Calu3 (cell line): Measurements from ENCODE around the gene RAG2. TPM values are rescaled to one million over a fixed set of nuclear protein-coding genes. Genes with fewer than 3 reads are reported as not detected.
A peak's percentile ranks its signal among the peaks of the same experiment; 100 is the strongest.

Experiments
- BruUV-seq: library from RNA; stranded (reverse); fragments of 400-500 nt; replicated peaks from 2 replicates; lab custom pipeline; 2021; lab: Mats Ljungman, UMichigan
- CTCF ChIA-PET: fragments of 300-600 bp; sonication (Branson Sonifier 250); formaldehyde crosslinking; loops from one replicate; lab custom pipeline; 2022; ENCODE audit warnings: antibody characterized with exemption; lab: Charles Lee
- DNase-seq: peaks from one replicate; pipeline ENCODE4 v3.0.0; 2022
- H3K27ac Mint-ChIP-seq: one replicate; pipeline ENCODE4 v1.8.0; 2022; ENCODE audit warnings: mixed read lengths; ENCODE audit not compliant: unreplicated experiment
- H3K27me3 Mint-ChIP-seq: one replicate; pipeline ENCODE4 v1.8.0; 2022; ENCODE audit warnings: mixed read lengths; ENCODE audit not compliant: unreplicated experiment
- H3K36me3 Mint-ChIP-seq: one replicate; pipeline ENCODE4 v1.8.0; 2022; ENCODE audit warnings: mild to moderate bottlenecking, moderate library complexity, mixed read lengths; ENCODE audit not compliant: insufficient read depth, unreplicated experiment
- H3K4me1 Mint-ChIP-seq: one replicate; pipeline ENCODE4 v1.8.0; 2022; ENCODE audit warnings: mild to moderate bottlenecking, low read depth, mixed read lengths; ENCODE audit not compliant: unreplicated experiment
- H3K4me3 Mint-ChIP-seq: one replicate; pipeline ENCODE4 v1.8.0; 2022; ENCODE audit warnings: mild to moderate bottlenecking, low read depth, moderate library complexity, mixed read lengths; ENCODE audit not compliant: unreplicated experiment
- H3K9me3 Mint-ChIP-seq: one replicate; pipeline ENCODE4 v1.8.0; 2022; ENCODE audit warnings: low read depth, mixed read lengths; ENCODE audit not compliant: unreplicated experiment
- intact Hi-C: fragments of 100-400 bp; cut with micrococcal nuclease; formaldehyde crosslinking; loops from one replicate; pipeline ENCODE4 v1.10.0; 2022; ENCODE audit not compliant: unreplicated experiment
- total RNA-seq: library from RNA; stranded (reverse); gene quantifications from 2 replicates; pipeline ENCODE4 v1.2.3, GENCODE V29; 2022
- TF ChIP-seq, protein P1 (sequence below): fragments of 200-600 bp; IDR thresholded peaks from one replicate; pipeline ENCODE4 v1.8.0; 2022; ENCODE audit warnings: antibody characterized with exemption; ENCODE audit not compliant: unreplicated experiment

The RAG2 gene
- total RNA-seq, 1 experiment from 2014 or later = not detected

DNA sequence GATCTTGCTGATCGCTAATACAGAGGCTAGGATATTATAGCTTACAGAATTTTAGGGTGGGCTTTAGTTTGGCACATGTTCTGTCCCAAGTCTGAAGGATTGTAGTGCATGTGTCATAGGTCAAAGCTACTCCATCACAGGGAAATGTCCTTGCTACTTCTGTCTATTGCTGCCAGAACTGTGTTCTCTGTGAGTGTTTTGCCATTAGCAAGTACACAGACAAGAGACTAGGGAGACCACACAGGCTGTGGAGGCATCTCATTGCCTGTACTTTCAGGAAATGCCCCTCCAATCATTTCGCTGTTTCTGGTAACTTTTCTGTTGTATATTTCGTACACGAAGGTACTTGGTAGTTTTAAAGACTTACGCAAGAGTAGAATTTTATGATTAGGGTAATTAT, 25.5 kb upstream of the RAG2 start:
- TF ChIP-seq, protein P1, sequence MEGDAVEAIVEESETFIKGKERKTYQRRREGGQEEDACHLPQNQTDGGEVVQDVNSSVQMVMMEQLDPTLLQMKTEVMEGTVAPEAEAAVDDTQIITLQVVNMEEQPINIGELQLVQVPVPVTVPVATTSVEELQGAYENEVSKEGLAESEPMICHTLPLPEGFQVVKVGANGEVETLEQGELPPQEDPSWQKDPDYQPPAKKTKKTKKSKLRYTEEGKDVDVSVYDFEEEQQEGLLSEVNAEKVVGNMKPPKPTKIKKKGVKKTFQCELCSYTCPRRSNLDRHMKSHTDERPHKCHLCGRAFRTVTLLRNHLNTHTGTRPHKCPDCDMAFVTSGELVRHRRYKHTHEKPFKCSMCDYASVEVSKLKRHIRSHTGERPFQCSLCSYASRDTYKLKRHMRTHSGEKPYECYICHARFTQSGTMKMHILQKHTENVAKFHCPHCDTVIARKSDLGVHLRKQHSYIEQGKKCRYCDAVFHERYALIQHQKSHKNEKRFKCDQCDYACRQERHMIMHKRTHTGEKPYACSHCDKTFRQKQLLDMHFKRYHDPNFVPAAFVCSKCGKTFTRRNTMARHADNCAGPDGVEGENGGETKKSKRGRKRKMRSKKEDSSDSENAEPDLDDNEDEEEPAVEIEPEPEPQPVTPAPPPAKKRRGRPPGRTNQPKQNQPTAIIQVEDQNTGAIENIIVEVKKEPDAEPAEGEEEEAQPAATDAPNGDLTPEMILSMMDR = no peak
- Mint-ChIP-seq H3K4me1 (no peaks in the 10 kb centered on the region), H3K9me3 (no peaks in the 10 kb centered on the region), H3K36me3 (no peaks in the 10 kb centered on the region), H3K27ac (no peak overlapping the region), H3K27me3 (no peaks in the 10 kb centered on the region), H3K4me3 (no peak overlapping the region)
- BruUV-seq = no TSS peak
- intact Hi-C loops = no loop called here
- CTCF ChIA-PET = no interaction called here
- DNase-seq = no peak

DNA sequence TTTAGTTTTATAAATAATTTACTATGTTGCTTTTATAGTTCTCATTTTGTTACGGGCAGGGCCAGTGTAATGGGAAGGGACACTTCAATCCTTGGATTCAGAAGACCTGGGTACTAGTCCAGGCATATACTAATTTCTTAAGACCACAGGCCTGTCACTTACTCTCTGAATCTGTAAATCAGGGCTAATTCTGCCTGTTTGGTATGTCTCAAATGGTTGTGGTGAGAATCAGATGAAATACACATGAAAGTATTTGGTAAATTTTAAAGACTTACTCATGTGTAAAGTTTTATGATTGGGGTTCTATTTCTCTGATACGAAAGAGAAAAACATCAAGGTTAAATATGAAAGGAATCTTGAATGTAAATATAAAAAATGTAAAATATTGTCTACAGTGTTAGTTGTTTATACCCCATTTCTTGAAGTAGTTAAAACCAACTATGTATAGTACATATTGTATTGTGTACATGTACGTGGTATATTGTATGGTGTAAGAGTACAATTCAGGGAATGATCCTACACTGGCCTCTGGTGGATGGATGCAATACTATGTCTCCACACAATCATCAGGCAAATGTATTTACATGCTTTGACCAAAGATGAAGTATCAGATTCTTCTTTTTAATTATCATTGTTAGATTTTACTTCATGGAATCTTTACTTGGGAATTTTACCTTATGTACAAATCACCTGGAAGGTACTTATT, 24.5 kb upstream of the RAG2 start:
- Mint-ChIP-seq H3K4me3 (no peak overlapping the region), H3K36me3 (no peaks in the 10 kb centered on the region), H3K9me3 (no peaks in the 10 kb centered on the region), H3K27me3 (no peaks in the 10 kb centered on the region), H3K4me1 (no peaks in the 10 kb centered on the region), H3K27ac (no peak overlapping the region)
- intact Hi-C loops = loop anchor here (1.0 kb wide), 1 partner anchor 58 kb away; no protein-coding TSS in a partner anchor
- BruUV-seq = no TSS peak
- TF ChIP-seq, protein P1 = no peak
- DNase-seq = peak; percentile 6
- CTCF ChIA-PET = no interaction called here

DNA sequence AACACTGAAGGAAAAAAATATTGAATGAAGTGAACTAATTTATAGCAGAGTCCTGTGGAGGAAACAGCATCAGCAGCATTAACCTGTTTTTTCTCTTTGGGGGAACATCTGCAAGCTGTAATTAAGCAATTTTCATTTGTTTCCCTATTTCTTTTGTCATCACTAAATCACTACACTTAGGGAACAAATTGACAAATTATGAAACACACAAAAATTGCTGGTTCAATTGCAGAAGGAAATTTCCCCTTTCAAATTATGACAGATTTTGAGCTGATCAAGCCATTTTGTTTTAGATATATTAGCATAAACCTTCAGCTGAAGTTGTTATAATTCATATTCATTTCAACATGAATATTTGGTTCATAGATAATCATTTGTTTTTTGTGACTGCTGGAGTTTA, 22.2 kb upstream of the RAG2 start:
- H3K27me3 Mint-ChIP-seq = no peaks in the 10 kb centered on the region
- no TSS peak for BruUV-seq
- DNase-seq = no peak
- H3K4me3 Mint-ChIP-seq = no peak overlapping the region
- TF ChIP-seq, protein P1 = no peak
- no peaks in the 10 kb centered on the region for H3K36me3 Mint-ChIP-seq
- H3K27ac Mint-ChIP-seq = no peak overlapping the region
- CTCF ChIA-PET = no interaction called here
- no peaks in the 10 kb centered on the region for H3K4me1 Mint-ChIP-seq
- intact Hi-C loops = no loop called here
- H3K9me3 Mint-ChIP-seq = no peaks in the 10 kb centered on the region

DNA sequence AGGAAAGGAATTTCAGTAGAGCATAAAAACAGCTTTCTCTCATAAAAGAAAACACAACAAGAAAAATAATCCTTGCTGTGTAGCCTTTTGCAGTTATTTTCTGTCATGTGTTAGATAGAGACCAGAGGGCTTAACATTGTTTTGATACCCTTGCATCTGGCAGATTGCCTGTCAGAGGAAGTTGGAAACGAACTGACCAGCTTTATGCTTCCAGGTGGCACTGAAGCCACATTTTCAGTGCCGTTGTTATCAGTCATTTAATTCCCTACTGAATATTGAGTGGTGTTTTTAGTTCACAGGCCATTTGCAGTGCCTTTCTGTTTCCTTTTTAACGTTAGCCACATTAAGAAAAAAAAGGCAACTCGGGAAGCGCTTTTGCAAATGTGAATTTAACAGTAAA, 21.5 kb upstream of the RAG2 start:
- no peak for DNase-seq
- Mint-ChIP-seq H3K4me1 (no peaks in the 10 kb centered on the region), H3K36me3 (no peaks in the 10 kb centered on the region), H3K9me3 (no peaks in the 10 kb centered on the region), H3K27me3 (no peaks in the 10 kb centered on the region), H3K4me3 (no peak overlapping the region), H3K27ac (no peak overlapping the region)
- BruUV-seq = no TSS peak
- intact Hi-C loops = no loop called here
- CTCF ChIA-PET = no interaction called here
- TF ChIP-seq, protein P1 = no peak
